Fibroblast of pulmonary artery (primary cell): ENCODE results near the gene SLC19A2.
"Not testable (repeated sequence)": the region's sequence is repeated elsewhere in the genome, so short reads cannot be mapped to it uniquely, and the experiment has no call there.

ENCODE experiments used
- DNase-seq: peaks from one replicate; pipeline ENCODE4 v3.0.0-alpha.2; 2010; ENCODE audit warnings: low read depth
- H3K4me3 ChIP-seq: replicated peaks from 2 replicates; pipeline ENCODE4 v1.5.1; 2011; ENCODE audit warnings: low read depth, mild to moderate bottlenecking, control low read depth, low read length, moderate library complexity
- TF ChIP-seq, protein P1 (sequence below): IDR thresholded peaks from 2 replicates; pipeline ENCODE4 v1.5.1; 2011; ENCODE audit warnings: mild to moderate bottlenecking, control low read depth, low read length, inconsistent platforms; ENCODE audit errors: missing control alignments

SLC19A2 gene

GRCh38 chr1:169509354-169509753 is 23.6 kb upstream of the SLC19A2 start:
- H3K4me3 ChIP-seq = no peak overlapping the region
- TF ChIP-seq, protein P1, sequence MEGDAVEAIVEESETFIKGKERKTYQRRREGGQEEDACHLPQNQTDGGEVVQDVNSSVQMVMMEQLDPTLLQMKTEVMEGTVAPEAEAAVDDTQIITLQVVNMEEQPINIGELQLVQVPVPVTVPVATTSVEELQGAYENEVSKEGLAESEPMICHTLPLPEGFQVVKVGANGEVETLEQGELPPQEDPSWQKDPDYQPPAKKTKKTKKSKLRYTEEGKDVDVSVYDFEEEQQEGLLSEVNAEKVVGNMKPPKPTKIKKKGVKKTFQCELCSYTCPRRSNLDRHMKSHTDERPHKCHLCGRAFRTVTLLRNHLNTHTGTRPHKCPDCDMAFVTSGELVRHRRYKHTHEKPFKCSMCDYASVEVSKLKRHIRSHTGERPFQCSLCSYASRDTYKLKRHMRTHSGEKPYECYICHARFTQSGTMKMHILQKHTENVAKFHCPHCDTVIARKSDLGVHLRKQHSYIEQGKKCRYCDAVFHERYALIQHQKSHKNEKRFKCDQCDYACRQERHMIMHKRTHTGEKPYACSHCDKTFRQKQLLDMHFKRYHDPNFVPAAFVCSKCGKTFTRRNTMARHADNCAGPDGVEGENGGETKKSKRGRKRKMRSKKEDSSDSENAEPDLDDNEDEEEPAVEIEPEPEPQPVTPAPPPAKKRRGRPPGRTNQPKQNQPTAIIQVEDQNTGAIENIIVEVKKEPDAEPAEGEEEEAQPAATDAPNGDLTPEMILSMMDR = no peak
- no peak for DNase-seq

- H3K4me3 ChIP-seq = no peak overlapping the region
- TF ChIP-seq, protein P1 = no peak
- no peak for DNase-seq
Observed at GRCh38 chr1:169508432-169509338, 22.9 kb upstream of the SLC19A2 start.

DNA sequence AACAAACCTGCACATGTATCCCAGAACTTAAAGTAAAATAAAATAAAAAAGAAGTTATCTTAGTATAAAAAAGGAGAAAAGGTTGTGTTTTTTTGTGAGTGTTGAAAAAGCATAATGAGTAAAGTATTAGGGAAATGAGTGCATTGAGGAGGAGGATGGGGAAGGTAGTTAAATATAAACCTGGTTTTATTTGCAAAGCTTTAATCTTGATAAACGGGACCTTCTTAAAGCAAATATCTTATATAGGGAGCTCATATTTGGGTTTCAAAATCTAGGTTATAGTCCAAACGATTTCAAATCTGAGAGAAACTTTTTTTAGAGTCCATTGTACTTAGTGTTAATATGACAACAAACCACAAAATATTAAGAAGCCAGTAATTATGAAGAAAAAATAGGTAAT is 21.7 kb upstream of the SLC19A2 start:
- TF ChIP-seq, protein P1 = no peak
- no peak for DNase-seq
- no peak overlapping the region for H3K4me3 ChIP-seq

DNA sequence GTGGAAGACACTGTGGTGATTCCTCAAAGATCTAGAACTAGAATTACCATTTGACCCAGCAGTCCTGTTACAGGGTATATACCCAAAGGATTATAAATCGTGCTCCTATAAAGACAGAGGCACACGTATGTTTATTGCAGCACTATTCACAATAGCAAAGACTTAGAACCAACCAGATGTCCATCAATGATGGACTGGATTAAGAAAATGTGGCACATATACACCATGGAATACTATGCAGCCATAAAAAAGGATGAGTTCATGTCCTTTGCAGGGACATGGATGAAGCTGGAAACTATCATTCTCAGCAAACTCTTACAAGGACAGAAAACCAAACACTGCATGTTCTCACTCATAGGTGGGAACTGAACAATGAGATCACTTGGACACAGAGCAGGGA is 17.9 kb upstream of the SLC19A2 start:
- not testable (repeated sequence) for H3K4me3 ChIP-seq, DNase-seq

- TF ChIP-seq, protein P1 = no peak
- DNase-seq = no peak
- H3K4me3 ChIP-seq = no peak overlapping the region
Observed at GRCh38 chr1:169499807-169500206, 14.1 kb upstream of the SLC19A2 start.

GRCh38 chr1:169497317-169497716 is 11.6 kb upstream of the SLC19A2 start:
- no peak for DNase-seq
- TF ChIP-seq, protein P1 = no peak
- H3K4me3 ChIP-seq = no peak overlapping the region

GRCh38 chr1:169495916-169496315 is 10.2 kb upstream of the SLC19A2 start:
- TF ChIP-seq, protein P1 = no peak
- no peak for DNase-seq

More at GRCh38 chr1:169495916-169496315, 10.2 kb upstream of the SLC19A2 start:
- H3K4me3 ChIP-seq = no peak overlapping the region
